HepG2 (cell line): ENCODE results near the gene KIZ. TPM values are rescaled to one million over a fixed set of nuclear protein-coding genes. Genes with fewer than 3 reads are reported as not detected.

Source experiments
- DPF2 ChIP-seq: sonication (generic); formaldehyde crosslinking; IDR thresholded peaks from 2 replicates; pipeline ENCODE4 v1.4.0; 2020; ENCODE audit warnings: mild to moderate bottlenecking, low read depth, missing genetic modification reagents, borderline replicate concordance
- GPN1 ChIP-seq: sonication (generic); formaldehyde crosslinking; IDR thresholded peaks from 2 replicates; pipeline ENCODE4 v1.5.1; 2020; ENCODE audit warnings: missing genetic modification reagents, borderline replicate concordance
- PCBP1 ChIP-seq: fragments of 200-400 bp; formaldehyde crosslinking; IDR thresholded peaks from 2 replicates; pipeline ENCODE4 v1.6.1; 2017; ENCODE audit warnings: mild to moderate bottlenecking, low read depth, low read length, borderline replicate concordance
- PITX1 ChIP-seq: sonication (generic); formaldehyde crosslinking; IDR thresholded peaks from 2 replicates; pipeline ENCODE4 v1.5.1; 2020; ENCODE audit warnings: mild to moderate bottlenecking, missing genetic modification reagents
- RELA ChIP-seq: sonication (generic); formaldehyde crosslinking; IDR thresholded peaks from 2 replicates; pipeline ENCODE4 v1.4.0; 2020; ENCODE audit warnings: missing genetic modification reagents
- TP53 ChIP-seq: sonication (generic); formaldehyde crosslinking; conservative IDR thresholded peaks from 2 replicates; pipeline ENCODE4 v1.4.0; 2020; ENCODE audit warnings: missing genetic modification reagents
- ZBTB2 ChIP-seq: sonication (generic); formaldehyde crosslinking; IDR thresholded peaks from 2 replicates; pipeline ENCODE4 v1.8.0; 2022; ENCODE audit warnings: low read depth, missing genetic modification reagents
- ZNF468 ChIP-seq: sonication (generic); formaldehyde crosslinking; IDR thresholded peaks from 2 replicates; pipeline ENCODE4 v1.8.0; 2022; ENCODE audit warnings: mild to moderate bottlenecking, moderate library complexity, missing genetic modification reagents
- ZNF512B ChIP-seq: sonication (generic); formaldehyde crosslinking; IDR thresholded peaks from 2 replicates; pipeline ENCODE4 v1.5.1; 2020; ENCODE audit warnings: missing genetic modification reagents, mild to moderate bottlenecking, borderline replicate concordance
- ZNF567 ChIP-seq: sonication (generic); formaldehyde crosslinking; IDR thresholded peaks from 2 replicates; pipeline ENCODE4 v1.8.1; 2023; ENCODE audit warnings: mild to moderate bottlenecking, missing genetic modification reagents, borderline replicate concordance
- ZNF775 ChIP-seq: sonication (generic); formaldehyde crosslinking; IDR thresholded peaks from 2 replicates; pipeline ENCODE4 v1.4.0; 2020; ENCODE audit warnings: missing genetic modification reagents, mild to moderate bottlenecking, moderate library complexity, borderline replicate concordance
- ZNF776 ChIP-seq: sonication (generic); formaldehyde crosslinking; IDR thresholded peaks from 2 replicates; pipeline ENCODE4 v1.4.0; 2020; ENCODE audit warnings: mild to moderate bottlenecking, missing genetic modification reagents
- ZSCAN21 ChIP-seq: sonication (generic); formaldehyde crosslinking; IDR thresholded peaks from 2 replicates; pipeline ENCODE4 v1.8.0; 2022; ENCODE audit warnings: mild to moderate bottlenecking, missing genetic modification reagents, moderate library complexity, borderline replicate concordance
- polyA plus RNA-seq, 8 experiments: library from polyadenylated mRNA; depleted of rRNA in 3 of 8; stranded (reverse) in 7 of 8; unstranded in 1 of 8; fragments of >200 nt; fragmentation: Illumina TruSeq in 4 of 8; extraction: Trizol in 4 of 8; gene quantifications; 2 replicates each; pipeline versions ENCODE4 v1.2.1 to v1.2.3, GENCODE V29; 2011 to 2016; ENCODE audit warnings: low read depth in 4 of 8, missing spikeins in 1 of 8, mixed read lengths in 1 of 8; ENCODE audit not compliant: insufficient read depth in 1 of 8
- total RNA-seq, 5 experiments: library from RNA; depleted of rRNA; stranded (reverse); fragments of >200 nt; fragmentation: Illumina TruSeq; extraction: Trizol; gene quantifications; 2 replicates each; pipeline ENCODE4 v1.2.3, GENCODE V29; 2016; ENCODE audit warnings: low read depth in 1 of 5
- TF ChIP-seq, protein P1 (sequence below): fragments of 450-650 bp; IDR thresholded peaks from 2 replicates; pipeline ENCODE4 v1.6.1; 2016
- TF ChIP-seq, protein P2 (sequence below): sonication (generic); formaldehyde crosslinking; IDR thresholded peaks from 2 replicates; pipeline ENCODE4 v1.5.1; 2020; ENCODE audit warnings: missing genetic modification reagents, mild to moderate bottlenecking, borderline replicate concordance
- TF ChIP-seq, protein P3 (sequence below): sonication (generic); formaldehyde crosslinking; IDR thresholded peaks from 2 replicates; pipeline ENCODE4 v1.4.0; 2020; ENCODE audit warnings: missing genetic modification reagents

KIZ gene
- total and polyA plus RNA-seq, 2 of the 13 experiments (the other 11 are each of a cell fraction or from before 2014, with no cell fraction given): 46.3 to 114 TPM

DNA sequence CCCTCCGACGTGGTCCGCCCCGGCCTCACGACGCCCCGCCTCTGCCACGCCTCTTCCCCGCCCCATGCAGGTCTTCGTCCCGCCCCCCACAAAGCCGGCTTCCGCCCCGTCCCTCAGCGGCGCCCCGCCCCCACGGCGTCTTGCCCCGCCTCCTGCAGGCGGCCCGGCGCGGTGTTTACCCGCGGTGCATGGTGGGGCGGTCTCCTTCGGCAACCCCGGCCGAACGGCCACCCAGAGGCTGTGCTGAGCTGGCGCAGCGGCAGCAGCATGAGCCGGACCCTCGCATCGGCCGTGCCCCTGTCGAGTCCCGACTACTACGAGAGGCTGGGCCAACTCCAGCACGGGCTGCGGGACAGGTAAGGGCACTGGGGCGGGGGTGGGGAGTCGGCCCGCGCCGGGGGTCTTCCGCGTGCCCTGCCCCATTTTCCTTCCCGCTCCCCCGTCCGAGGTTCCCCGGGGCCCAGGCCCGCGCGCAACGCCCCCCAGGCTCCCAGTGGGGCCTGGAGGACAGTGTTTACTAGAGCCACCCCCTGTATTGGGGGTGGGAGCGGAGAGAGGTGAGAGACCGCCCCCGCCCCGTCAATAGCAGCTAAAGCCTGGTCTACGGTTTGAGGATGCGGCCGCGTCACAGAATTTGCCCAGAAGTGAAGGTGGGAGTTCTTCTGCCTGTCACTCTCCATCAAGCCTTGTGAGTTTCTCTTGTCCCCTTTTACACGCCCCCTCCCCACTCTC lies at the start of gene KIZ (continued):
- TF ChIP-seq, protein P1, sequence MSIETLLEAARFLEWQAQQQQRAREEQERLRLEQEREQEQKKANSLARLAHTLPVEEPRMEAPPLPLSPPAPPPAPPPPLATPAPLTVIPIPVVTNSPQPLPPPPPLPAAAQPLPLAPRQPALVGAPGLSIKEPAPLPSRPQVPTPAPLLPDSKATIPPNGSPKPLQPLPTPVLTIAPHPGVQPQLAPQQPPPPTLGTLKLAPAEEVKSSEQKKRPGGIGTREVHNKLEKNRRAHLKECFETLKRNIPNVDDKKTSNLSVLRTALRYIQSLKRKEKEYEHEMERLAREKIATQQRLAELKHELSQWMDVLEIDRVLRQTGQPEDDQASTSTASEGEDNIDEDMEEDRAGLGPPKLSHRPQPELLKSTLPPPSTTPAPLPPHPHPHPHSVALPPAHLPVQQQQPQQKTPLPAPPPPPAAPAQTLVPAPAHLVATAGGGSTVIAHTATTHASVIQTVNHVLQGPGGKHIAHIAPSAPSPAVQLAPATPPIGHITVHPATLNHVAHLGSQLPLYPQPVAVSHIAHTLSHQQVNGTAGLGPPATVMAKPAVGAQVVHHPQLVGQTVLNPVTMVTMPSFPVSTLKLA: peak; percentile 91
- TF ChIP-seq ZNF512B (CRISPR knock-in tag): no peak
- TF ChIP-seq PITX1 (CRISPR knock-in tag): peak; percentile 68
- TF ChIP-seq ZNF775 (CRISPR knock-in tag): no peak
- TF ChIP-seq ZNF468 (CRISPR knock-in tag): no peak; the same call in 1 of the 2 replicates
- TF ChIP-seq TP53: no peak; the same call in 1 of the 2 replicates
- 0 out of 2 replicates have a peak, but pooled peaks have one; percentile 38 for TF ChIP-seq RELA
- TF ChIP-seq ZSCAN21: peak; percentile 66; the same call in 1 of the 2 replicates
- TF ChIP-seq, protein P2, sequence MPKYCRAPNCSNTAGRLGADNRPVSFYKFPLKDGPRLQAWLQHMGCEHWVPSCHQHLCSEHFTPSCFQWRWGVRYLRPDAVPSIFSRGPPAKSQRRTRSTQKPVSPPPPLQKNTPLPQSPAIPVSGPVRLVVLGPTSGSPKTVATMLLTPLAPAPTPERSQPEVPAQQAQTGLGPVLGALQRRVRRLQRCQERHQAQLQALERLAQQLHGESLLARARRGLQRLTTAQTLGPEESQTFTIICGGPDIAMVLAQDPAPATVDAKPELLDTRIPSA: no peak
- TF ChIP-seq PCBP1: 0 out of 2 replicates have a peak, but pooled peaks have one; percentile 78
- peak; percentile 86; the same call in 1 of the 2 replicates for TF ChIP-seq ZNF567 (CRISPR knock-in tag)
- TF ChIP-seq ZNF776 (CRISPR knock-in tag): peak; percentile 71
- TF ChIP-seq, protein P3, sequence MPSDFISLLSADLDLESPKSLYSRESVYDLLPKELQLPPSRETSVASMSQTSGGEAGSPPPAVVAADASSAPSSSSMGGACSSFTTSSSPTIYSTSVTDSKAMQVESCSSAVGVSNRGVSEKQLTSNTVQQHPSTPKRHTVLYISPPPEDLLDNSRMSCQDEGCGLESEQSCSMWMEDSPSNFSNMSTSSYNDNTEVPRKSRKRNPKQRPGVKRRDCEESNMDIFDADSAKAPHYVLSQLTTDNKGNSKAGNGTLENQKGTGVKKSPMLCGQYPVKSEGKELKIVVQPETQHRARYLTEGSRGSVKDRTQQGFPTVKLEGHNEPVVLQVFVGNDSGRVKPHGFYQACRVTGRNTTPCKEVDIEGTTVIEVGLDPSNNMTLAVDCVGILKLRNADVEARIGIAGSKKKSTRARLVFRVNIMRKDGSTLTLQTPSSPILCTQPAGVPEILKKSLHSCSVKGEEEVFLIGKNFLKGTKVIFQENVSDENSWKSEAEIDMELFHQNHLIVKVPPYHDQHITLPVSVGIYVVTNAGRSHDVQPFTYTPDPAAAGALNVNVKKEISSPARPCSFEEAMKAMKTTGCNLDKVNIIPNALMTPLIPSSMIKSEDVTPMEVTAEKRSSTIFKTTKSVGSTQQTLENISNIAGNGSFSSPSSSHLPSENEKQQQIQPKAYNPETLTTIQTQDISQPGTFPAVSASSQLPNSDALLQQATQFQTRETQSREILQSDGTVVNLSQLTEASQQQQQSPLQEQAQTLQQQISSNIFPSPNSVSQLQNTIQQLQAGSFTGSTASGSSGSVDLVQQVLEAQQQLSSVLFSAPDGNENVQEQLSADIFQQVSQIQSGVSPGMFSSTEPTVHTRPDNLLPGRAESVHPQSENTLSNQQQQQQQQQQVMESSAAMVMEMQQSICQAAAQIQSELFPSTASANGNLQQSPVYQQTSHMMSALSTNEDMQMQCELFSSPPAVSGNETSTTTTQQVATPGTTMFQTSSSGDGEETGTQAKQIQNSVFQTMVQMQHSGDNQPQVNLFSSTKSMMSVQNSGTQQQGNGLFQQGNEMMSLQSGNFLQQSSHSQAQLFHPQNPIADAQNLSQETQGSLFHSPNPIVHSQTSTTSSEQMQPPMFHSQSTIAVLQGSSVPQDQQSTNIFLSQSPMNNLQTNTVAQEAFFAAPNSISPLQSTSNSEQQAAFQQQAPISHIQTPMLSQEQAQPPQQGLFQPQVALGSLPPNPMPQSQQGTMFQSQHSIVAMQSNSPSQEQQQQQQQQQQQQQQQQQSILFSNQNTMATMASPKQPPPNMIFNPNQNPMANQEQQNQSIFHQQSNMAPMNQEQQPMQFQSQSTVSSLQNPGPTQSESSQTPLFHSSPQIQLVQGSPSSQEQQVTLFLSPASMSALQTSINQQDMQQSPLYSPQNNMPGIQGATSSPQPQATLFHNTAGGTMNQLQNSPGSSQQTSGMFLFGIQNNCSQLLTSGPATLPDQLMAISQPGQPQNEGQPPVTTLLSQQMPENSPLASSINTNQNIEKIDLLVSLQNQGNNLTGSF (CRISPR knock-in tag): peak; percentile 25; the same call in 1 of the 2 replicates
- TF ChIP-seq GPN1 (CRISPR knock-in tag): 0 out of 2 replicates have a peak, but pooled peaks have one; percentile 41
- TF ChIP-seq ZBTB2: peak; percentile 86
- peak; percentile 67; the same call in 1 of the 2 replicates for TF ChIP-seq DPF2 (CRISPR knock-in tag)
